Activated CD8-positive, alpha-beta memory T cell treated with anti-CD3 and anti-CD28 coated beads, Interleukin-2, amount 50 U/mL, for 24 hours (primary cell): ENCODE measurements around the gene PPARG.
A peak's percentile ranks its signal among the peaks of the same experiment; 100 is the strongest.
"Not testable (repeated sequence)": the region's sequence is repeated elsewhere in the genome, so short reads cannot be mapped to it uniquely, and the experiment has no call there.

ENCODE experiments used
- DNase-seq: peaks from one replicate; pipeline ENCODE4 v3.0.0-alpha.2; 2020; ENCODE audit errors: extremely low read depth

Gene PPARG

DNA sequence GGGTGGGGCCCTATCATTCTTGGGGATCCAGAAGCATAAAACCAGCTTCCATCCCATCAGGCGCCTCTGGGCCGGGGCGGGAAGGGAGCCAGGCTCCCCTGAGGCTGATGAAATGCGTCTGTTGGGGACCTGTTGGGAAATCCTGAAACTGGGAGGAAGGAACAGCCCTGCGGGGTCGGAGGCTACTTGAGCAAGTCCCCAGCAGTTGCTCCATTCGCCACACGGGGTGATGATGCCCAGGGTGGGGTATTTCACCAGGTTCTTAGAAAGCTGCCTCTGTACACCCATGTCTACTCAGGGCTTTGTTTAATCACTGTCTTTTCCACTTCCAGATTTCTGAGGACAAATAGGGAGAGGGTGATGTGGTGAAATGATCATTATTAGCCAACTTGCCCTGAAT, 170.0 kb downstream of the PPARG start:
- no peak for DNase-seq

DNA sequence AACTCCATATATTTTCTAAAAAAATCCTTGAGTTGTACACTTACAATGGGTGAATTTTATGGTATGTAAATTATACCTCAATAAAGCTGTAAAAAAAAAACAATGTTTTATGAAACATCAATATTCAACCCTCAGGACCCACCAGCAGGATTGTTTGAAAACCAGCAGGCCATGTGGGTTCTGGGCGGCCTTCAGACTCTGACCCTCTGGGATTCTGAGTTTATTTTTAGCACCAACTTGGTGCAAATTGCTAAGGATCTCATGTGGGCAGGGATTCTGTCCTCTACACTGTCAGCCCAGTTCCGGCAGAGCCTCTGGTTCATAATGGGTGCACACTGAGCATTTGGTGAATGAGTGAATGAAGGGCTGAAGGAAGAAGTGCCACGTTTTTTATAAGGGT, 171.3 kb downstream of the PPARG start:
- DNase-seq: no peak

DNA sequence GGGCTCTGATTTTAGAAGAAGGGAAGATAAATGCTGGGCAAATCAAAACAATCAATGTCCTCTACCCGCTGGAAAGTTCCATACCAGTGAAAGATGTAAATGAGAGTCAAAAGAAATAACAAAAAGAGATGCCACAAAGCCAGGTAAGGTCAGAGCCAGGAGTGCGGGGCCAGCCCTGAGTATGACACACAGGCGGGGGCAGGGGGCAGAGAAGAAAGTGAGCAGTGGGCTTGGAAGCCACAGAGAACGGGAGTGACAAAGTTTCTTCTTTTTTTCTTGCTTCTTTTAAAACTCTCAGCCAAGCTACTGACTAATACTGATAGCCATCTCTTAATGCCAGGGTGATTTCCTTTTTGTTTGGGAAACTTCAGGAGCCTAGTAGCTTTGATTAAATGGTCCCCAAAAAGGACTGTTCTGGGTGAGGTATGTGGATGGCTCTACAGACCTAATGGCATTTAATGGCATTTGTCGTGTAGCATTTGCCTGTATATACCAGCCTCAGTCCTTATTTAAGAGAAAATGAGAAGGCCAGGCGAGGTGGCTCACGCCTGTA, 172.3 kb downstream of the PPARG start:
- DNase-seq: no peak

DNA sequence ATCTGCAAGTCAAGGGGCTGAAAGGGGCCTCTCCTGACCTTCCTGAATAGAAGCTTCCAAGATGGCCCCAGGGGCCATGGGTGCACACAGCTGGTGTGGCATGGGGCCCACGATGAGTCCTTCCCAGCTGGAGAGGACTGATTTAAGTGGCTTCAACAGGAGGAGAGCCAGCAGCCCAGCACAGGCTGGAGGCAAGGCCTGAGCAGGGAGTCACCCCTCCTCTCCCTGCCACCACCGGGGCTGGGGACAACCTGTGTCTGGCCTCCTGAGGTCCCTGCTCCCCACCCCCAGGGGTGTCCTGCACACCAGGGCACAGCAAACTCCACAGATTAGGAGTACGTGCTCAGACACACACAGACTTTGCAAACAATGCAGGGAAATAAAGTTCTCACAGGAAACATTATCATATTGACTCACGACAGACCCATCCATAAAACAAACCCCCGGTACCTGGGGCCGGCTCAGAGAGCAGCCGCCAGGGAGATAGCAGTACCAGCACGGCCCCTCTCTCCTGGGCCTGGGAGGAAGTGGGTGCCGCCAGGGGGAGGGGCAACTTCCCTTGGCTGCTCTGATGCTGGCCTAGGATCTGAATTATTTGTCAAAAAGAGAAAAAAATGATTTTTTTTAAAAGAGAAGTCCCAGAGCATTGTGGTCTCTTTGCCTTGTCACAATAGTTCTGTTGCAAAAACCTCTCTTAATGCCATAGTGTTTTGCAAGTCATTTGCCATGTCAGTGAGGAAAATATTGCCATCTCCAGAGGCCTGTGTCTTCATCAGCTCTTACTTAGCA, 173.5 kb downstream of the PPARG start:
- DNase-seq: no peak

DNA sequence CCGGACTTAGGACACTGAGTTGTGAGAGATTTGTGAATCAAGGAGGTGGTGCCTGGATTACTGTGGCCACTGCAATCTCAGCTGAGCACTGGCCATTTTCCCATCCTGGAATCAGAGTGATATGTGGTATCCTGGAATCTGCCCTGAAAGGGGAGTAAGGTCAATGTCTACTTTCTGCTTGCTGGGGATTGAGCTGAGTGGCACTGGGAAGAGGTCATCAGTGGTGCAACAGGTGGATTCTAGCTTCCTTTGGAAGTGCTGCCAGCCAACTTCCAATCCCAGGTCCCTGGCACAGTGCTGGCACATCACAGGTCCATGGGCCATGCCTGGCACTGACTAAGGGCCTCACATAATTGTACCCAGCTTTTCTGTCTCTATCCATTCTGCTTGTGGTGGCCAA, 174.8 kb downstream of the PPARG start:
- DNase-seq: no peak

DNA sequence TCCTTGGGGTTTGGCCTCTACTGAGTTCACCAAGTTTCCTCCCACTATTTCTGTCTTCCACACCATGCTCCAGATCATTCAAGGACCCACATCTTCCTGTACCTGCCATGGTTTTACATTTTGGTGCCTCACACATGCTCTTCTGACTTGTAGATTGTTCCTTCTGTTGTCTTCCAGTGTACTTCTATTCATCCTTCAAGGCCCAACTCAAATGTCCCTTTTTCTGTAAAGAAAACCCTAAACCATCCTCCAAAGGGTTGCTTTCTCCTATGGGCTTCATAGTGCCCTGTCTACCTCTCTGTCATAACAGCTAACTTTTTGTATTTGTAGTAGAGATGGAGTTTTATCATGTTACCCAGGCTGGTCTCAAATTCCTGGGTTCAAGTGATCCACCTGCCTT, 175.3 kb downstream of the PPARG start:
- DNase-seq: no peak

DNA sequence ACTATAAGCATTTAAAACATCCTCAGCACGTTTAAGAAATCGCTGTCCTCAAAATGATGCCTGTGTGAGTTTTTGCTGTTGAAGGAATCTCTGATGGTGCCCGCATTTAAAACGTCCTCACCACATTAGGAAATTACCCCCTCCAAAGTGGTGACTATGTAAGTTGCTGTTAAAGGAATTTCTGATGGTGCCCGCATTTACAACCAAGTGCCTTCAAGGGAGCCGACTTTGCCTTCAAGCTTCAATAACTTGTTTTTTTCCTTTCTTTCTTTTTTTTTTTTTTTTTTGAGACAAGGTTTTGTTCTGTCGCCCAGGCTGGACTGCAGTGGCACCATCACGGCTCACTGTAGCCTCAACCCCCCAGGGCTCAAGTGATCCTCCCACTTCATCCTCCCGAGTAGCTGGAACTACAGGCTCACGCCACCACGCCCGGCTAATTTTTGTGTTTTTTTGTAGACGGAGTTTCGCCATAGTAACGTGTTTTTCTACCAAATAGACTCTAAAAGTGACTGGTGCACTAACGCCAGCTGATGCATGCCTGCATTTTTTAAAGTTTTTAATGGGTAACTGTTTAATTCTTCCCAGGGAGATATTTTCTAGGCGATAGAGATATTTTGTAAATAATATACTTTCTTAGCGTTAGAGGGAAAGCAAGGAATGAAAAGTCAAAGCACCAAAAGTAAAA, 176.4 kb downstream of the PPARG start:
- DNase-seq: no peak

DNA sequence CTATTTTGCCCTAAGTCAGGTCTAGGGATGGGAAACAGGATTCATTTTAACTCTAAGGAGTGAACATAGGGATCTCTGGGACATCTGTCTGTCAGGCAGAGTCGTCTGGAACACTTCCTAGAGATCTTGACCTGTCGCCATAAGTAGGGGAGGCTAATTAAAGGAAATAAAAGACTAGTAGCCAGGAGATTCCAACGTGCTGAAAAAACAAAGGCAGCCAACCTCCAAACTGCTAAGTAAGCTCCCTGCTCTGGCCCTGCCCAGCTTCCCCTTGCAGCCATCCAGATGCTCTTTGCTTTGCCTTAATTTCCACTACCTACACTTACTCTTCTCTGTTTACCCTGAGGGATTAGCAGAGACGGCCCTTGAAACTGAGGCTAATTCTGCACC, 177.0 kb downstream of the PPARG start:
- no peak for DNase-seq

DNA sequence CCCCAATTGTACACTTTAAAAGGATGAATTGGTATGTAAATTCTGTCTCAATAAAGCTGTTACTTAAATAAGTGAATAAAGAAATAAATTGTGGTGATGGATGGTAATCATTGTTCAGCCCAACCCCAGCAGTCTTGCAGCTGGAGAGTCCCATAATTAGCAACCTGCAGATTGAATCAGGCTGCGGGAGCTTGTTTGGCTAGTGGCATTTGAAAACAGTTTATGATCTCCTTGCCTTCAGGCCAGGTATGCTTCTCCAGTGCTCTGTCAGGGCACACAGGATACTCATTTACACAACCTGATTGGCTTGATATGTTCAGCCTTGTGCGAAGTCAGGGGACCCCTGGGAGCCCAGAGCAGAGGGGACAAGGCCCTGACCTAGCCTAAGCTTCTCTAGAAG, 178.9 kb downstream of the PPARG start:
- no peak for DNase-seq

DNA sequence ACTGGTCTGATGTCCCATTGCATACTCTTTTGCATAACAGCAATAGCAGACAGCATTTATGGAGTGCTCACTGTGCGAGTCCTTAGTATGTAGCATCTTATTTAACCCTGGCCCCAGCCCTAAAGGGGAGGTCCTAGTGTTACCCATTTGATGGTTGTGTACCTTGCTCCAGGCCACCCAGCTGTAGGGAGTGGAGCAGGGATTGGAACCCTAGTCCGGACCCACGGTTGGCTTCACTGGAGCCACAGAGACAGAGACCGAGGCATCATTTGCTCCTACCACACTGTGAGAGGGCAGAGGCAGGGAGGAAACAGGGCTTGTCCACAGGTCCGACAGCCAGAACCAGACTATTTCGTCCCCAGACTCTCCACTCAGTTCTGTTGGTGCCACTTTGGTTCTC, 179.4 kb downstream of the PPARG start:
- no peak for DNase-seq

DNA sequence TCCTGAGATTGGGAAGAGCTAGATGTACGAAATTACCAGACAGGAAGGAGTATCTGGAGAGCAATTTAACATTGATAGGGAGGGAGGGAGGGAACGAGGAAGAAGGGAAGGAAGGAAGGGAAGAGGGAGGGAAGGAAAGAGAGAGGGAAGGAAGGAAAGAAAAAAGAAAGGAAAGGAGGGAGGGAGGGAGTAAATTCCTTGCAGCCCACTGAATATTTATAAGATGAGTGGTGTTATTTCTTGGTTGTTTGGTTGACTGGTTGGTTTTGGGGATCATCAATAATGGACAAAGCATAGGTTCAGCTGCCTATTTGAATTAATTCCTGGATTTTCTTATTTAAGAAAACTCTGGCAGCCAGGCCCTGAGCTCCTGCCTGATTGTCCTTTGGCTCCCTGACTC, 179.9 kb downstream of the PPARG start:
- DNase-seq: no peak

DNA sequence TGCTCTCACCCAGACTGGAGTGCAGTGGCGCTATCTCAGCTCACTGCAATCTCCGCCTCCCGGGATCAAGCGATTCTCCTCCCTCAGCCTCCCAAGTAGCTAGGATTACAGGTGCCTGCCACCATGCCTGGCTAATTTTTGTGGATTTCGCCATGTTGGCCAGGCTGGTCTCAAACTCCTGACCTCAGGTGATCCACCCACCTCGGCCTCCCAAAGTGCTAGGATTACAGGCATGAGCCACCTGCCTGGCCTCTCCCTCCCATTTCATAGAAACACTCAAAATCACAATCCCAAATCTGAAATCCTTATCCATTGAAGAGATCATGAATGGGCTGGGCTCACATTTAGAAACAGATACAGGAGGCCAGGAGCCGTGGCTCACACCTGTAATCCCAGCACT, 180.4 kb downstream of the PPARG start:
- DNase-seq: not testable (repeated sequence)

DNA sequence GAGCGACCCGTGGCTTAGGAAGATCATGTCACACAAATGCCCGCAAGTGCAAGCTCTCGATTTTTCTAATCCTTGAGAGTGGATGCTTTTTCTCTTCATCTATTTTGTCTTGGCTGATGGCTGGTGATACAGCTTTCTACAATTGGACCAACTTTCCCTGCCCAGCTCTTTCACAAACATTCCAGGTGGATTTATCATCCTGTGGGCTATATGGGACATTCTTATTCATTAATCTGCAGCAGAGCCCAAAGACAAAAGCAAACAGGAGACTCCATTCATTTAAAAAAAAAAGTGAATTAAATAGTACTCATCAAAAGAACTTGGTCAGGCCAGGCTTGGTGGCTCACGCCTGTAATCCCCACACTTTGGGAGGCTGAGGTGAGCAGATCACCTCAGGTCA, 181.2 kb downstream of the PPARG start:
- DNase-seq: no peak

DNA sequence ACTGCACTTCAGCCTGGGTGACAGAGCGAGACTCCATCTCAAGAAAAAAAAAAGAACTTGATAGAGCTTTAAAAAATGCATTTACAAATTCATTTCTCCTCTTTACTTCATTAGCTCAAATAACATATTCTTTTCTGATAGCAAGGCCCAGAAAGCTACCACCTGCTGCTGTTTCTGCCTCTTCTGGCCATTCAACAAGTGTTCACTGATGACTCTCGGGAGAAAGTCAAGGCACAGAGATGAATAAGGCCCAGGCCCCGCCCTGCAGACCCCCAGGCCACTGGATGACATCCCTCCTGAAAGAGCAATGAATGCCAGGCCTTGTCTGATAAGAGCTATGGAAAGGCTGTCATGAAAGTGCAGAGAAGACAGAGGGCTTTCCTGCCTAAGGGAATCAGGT, 181.8 kb downstream of the PPARG start:
- no peak for DNase-seq

DNA sequence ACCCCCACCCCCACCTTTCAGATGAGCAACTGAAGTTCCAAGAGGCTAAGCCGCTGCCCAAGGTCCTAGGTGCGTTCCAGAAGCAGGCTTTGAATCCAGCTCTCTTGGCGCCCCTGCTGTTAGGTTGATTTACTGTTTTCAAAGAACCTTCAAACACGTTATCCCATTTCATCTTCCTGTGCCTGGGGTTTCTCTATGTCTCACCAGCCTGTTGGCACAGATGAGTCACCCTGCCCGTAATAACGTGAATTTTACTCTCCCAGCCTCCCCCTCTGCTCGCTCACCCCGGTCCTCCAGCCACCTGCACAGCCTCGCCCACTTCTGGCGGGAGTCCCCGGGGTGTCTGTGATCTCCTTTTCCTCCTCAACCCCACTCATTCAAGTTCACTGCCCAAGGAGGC, 182.4 kb downstream of the PPARG start:
- peak; percentile 42 for DNase-seq

DNA sequence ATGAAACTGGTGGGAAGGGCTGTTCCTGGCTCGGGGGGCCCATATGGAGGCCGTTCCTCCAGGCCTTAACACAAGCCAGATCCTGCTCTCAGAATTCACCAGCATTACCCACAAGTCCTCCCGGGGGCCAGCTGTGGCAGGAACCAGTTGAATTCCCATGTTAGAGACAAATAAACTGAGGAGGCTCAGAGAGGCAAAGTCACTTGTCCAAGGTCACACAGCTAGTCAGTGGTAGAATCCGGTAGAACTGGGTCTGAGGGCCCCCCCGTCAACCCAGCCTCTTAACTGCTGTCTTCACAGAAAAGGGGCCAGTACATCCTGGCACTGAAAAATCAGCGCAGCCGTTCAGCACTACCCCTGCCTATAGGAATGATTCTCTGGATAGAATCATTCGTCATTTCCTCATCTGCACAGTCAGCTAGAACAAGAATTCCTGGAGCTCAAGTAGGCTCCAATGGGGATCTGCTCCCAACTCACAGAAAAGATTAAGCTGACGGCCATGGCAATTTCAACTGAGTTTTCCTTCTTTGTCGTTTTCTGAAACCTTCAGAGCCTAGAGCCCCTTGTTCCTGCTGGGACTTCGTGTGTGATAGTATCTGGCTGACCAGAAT, 183.2 kb downstream of the PPARG start:
- DNase-seq: no peak

DNA sequence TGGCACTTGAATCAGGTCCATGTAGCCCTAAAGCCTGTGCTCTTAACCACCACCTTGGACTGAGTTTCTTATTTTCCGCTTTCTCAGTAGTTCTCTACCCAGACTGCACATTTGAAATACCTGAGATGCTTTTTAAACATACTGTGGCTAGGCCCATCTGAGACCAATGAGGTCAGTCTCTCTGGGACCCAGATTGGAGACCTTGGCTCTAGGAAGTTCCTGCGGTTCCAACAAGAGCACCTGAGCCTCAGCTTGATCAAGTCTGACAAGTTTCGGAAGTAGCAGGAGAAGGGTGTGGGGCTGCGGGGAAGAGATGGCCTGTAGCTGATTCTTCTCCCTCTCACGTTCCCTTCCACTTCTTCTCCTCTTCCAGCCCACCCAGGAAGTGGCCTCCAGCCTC, 183.9 kb downstream of the PPARG start:
- no peak for DNase-seq

DNA sequence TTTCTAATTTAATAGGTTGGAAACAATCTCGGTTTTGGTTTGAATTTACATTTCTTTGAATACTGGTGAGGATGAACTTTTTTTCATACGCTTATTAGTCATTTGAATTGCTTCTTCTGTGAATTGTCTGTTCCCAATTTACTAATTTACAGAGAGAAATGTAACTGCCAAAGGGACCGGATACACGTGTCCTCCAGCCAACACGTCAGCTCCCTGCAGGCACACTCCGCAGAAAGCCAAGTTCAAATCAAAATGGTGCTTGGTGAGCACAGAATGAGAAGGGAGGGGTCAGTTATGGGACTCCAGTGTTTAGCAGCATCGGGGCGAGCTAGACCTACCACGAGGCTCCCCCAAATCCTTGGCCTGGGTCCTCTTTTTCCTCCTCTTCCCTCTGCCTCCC, 184.6 kb downstream of the PPARG start:
- DNase-seq: no peak

DNA sequence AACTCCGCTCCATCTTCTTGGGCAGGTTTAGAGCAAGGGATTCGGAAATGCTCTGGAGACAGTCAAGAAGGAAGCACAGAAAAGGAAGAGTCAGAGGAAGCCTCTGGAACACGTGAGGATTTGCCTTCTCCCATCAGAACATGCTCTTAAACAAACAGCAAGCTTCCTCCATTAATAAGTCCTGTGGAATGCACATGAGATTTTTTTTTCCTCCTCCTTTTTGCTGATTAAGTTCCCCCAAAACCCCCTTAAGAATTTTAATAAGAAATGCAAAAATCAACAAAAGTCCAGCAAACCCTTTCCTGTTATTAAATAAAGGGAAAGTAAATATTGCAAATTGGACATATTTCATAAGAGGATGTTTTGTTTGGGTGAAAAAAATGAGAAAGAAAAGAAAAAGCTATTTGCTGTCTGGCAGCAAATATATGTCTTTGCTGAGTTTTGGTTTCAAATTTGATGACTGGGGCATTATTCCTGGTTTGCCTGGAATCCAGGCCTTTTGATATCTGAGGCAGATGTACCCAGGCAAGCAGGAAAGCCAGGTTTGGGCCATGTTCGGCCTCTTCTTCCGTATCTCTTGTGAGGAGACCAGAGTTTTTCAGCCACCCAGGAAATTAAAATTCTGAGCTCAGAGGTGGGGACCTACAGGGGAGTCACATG, 187.5 kb downstream of the PPARG start:
- no peak for DNase-seq

DNA sequence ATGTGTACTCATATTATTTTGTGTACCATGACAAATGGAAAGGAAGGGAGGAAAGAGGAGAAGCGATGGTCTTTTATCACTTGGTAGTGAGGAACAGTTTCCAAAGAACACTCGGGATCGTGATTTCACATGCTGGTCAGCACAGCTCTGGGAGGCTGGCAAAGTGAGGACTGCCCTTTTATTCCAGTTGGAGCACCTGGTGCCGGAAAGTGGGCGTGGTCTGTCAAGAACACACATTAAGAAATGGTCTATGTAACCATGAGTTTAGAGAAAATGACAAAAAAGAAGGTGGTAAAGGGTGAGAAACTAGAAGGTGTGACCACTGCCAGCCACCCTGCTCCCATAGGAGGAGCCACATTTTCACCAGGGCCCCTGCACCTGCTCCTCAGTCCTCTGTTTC, 188.4 kb downstream of the PPARG start:
- no peak for DNase-seq

DNA sequence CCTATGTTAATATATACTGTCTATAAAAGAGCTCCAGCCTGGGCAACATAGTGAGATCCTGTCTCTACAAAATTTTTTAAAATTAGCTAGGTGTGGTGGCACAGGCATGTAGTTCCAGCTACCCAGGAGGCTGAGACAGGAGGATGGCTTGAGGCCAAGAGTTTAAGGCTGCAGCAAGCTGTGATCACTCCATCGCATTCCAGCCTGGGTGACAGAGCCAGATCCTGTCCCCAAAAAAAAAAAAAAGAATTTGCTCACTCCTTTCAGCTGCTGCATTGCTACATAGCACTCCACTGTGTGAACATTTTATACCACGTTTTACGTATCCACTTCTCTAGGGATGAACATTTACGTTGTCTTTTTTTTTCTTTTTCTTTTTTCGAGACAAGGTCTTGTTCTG, 189.5 kb downstream of the PPARG start:
- DNase-seq: no peak

DNA sequence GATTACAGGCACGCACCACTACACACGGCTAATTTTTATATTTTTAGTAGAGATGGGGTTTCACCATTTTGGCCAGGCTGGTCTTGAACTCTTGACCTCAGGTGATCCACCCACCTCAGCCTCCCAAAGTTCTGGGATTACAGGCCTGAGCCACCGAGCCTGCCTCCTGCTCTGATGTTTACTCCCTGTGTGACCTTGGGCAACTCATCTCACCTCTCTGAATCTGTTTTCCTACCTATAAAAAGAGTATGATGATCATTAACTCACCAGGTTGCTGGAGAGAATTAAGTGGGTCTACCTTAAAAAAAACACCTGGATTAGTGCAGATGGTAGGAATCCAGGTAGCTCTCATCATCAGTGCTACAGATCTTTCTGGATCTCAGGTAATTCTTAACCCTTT, 190.3 kb downstream of the PPARG start:
- not testable (repeated sequence) for DNase-seq
